Measurements from ENCODE around the gene IPO4.

- TF ChIP-seq CTCF (IDR thresholded peaks at IDR 0.05; ENCODE audit: low read depth, low read length) (no peak), POLR2A (IDR thresholded peaks at IDR 0.05; ENCODE audit: extremely low read depth, insufficient read length) (no peak), MYC (IDR thresholded peaks at IDR 0.05; ENCODE audit: low read depth, low read length) (no peak), MAX (IDR thresholded peaks at IDR 0.05; ENCODE audit: low read depth, low read length) (no peak)
These were observed 42.9 kb upstream of the IPO4 start for GRCh38 chr14:24231263-24232120.

Data from NB4 (cell line).